Measurements from ENCODE around the gene GART.

DNA sequence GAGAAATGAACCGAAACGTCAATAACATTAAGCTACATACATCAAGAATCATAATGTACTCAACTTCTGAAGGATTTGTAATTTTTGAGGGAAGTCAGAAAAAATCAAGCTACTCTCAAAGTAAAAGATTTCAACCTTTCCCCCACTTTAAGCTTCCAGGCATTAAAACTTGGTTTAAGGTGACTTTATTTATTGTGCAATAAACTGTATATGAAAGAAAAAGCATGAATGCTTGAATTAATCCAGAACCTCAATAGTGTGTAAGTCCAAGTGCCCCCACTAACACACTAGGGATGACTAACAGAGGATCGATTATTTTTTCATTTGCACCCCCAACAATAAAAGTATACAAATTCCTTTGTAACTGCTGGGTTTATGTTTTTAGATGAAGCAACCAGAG is 10.9 kb downstream of the GART start:
- TF ChIP-seq CTCF (IDR thresholded peaks at IDR 0.05) (no peak), POLR2A (IDR thresholded peaks at IDR 0.05) (no peak)

Data from transverse colon (tissue), 3 donors.